KBM-7 (cell line): ENCODE measurements around the gene LUZP1.
A peak's percentile ranks its signal among the peaks of the same experiment; 100 is the strongest.

Source experiments
- DNase-seq: peaks from one replicate; pipeline ENCODE4 v3.0.0-alpha.2; 2015
- in situ Hi-C: fragments of 300-500 bp; cut with MboI; formaldehyde crosslinking; loops from 2 replicates; pipeline ENCODE4 v1.14.3; 2020; ENCODE audit warnings: low sequenced_read_pairs, low pct_unique_long_range_greater_than_20kb, mixed read lengths

LUZP1 gene

GRCh38 chr1:23167353-23168078 lies 1.1 kb downstream of the LUZP1 start:
- DNase-seq, result peak; percentile 50

GRCh38 chr1:23166854-23167253 lies 1.8 kb downstream of the LUZP1 start:
- in situ Hi-C loops, result no loop called here
- no peak for DNase-seq

More at GRCh38 chr1:23167353-23168078, 1.1 kb downstream of the LUZP1 start:
- in situ Hi-C loops, result no loop called here

DNA sequence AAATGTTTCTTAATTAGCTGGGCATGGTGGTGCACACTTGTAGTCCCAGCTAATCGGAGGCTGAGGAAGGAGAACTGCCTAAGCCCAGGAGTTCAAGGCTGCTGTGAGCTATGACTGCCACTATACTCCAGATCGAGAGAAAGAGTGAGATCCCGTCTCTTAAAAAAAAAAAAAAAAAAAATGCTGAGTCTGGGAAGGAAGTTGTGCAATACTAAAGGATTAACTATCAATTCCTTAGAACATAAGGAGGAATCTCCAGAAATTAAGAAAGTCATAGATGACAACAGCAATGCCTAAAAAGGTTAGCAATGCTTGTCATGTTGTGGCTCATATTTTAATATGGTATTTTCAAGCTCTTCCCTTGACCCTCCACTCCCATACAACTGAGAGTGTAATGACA lies 5.3 kb downstream of the LUZP1 start:
- peak; percentile 47 for DNase-seq
- in situ Hi-C loops, result no loop called here

DNA sequence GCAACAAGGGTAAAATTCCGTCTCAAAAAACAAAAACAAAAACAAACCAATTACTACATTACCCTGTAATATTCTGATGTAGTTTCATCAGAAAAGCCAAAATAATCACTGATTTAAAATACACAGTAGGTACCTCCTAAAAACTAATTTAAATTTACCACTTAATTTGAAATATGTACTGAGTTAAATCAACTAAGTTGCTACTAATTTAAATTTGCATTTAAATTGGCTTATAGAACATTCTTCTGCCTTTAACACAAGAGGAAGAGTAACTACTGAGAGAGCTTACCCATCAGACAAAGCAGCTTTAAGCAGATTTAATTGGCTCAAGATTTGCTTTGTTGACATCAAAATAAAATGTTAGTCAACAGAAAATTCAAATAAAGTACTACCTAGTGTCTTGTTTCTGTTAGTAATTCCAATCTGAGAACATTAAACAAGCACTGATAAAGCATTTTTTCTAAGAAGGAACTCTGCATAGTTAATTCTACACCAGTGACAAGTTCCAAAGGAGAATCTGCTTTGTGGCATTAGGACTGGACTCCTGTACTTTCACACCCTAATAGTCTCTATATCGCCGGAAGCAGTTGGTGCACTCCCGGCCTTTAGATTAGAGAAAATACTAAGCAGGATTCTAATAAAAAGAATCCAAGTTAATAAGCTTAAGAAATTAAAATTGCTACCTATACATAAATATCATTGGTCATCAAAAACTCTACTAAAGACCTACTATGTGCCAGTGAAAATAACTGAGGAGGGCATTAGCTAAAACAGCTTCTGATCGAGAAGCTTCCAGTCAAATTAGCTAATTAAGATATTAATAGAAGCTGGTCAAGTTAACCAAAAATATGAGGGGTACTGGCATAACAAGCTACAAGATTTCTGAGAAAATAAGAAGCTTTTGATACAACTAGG lies 8.4 kb downstream of the LUZP1 start:
- in situ Hi-C loops, result no loop called here
- DNase-seq, result no peak

DNA sequence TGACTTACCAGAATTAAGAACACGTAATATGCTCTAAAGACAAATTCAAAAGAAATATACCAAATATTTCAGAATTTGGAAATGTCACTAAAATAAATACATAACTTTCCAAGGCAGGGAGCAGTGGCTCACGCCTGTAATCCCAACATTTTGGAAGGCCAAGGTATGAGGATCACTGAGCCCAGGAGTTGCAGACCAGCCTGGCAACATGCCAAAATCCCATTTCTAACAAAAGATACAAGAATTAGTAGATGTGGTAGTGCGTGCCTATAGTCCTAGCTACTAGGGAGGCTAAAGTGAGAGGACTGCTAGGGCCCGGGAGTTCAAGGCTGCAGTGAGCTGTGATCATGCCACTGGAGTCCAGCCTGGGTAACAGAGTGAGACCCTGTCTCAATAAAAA lies 11.7 kb downstream of the LUZP1 start:
- in situ Hi-C loops, result no loop called here
- no peak for DNase-seq

DNA sequence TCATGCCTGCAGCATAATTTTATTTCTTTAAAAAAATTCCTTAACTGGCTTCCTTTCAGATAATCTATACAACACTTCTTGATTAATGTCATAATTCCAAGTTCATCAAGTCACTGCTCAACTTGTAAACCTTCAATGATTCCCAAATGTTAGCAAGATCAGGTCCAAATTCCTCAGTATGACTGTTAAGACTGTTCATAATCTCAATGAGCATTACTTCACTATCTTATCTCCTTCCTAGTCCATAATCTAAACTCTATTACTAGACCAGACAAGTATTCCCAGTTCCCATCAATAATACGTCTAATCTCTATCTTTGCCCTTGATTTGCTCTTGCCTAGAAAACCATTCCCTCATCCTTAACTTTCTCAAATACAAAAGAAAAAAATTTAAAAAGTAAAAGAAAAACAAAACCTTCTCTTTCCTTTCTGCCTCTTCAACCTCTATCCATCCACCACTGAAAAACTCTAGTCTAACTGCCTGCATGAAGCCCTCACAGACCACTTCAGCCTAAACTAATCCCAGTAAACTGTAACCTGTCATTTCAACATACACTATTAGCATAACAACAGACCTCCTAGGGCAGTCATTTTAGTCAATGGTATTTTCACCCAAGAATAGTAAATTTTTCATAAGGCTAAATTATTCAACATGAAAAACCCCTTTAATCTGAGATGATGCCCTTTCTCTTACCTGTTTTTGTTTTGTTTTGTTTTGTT lies 15.5 kb downstream of the LUZP1 start:
- in situ Hi-C loops, result no loop called here
- no peak for DNase-seq

GRCh38 chr1:23150742-23151141 lies 17.9 kb downstream of the LUZP1 start:
- no peak for DNase-seq
- in situ Hi-C loops, result no loop called here

DNA sequence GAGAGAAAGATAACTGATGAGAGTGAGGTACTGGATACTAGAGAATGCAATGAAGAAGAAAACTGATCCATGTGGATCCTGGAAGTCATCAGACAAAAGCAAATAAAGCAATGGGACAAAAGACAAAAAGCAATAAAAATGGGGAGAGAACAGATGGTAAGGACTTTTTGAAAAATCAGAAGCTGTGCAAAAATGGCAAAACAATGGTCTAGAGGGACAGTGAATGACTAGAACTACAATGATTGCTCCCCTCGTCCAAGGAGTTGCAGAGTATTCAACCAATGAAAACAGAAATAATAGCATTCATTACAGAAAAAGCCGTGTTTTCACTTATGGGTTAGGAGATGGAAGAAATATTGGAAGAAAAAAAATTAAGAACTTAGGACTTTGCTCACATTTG lies 18.5 kb downstream of the LUZP1 start:
- DNase-seq, result no peak
- in situ Hi-C loops, result no loop called here

GRCh38 chr1:23149114-23149513 lies 19.5 kb downstream of the LUZP1 start:
- in situ Hi-C loops, result no loop called here
- DNase-seq, result peak; percentile 23

DNA sequence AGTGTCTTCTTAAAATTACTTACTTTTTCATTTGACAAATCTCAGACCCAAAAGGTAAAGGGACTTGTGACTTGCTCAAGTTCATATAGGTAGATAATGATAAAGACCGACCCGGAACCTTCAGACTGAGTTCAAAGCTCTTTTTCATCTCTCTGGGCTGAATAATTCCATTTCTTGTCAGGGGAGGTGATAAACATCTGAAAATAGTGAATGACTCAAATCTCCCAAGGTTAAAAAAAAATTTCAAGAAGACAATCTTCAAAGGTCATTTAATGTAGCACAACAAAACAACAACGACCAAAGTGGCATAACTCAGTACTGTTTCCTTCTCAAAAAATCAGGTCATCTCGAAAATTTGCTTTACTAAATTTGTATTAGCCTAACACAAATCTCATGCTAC lies 20.6 kb downstream of the LUZP1 start:
- no peak for DNase-seq
- in situ Hi-C loops, result no loop called here

- no peak for DNase-seq
- in situ Hi-C loops, result no loop called here
Measured at GRCh38 chr1:23140940-23141596, 27.6 kb downstream of the LUZP1 start.

DNA sequence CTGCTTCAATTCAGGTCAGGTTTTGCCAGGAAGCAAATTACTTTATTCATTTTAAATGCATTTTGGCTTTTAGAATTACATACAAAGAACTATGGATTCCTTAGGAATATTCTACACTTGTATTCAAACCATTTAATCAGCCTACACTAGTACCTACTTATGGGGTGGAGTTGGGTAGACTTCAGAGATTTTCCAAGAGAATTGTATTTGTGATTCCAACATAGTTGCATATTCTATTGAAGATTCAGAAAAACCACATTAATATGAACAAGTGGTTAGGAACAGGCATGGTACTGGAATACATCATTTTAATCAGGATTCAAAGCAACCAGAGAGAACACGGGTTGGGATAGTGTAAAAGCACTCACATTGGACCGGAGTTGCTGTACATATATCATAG lies 33.4 kb downstream of the LUZP1 start:
- DNase-seq, result no peak

GRCh38 chr1:23134055-23134454 lies 34.6 kb downstream of the LUZP1 start:
- DNase-seq, result no peak
- in situ Hi-C loops, result no loop called here

More for the DNA sequence above, 33.4 kb downstream of the LUZP1 start:
- in situ Hi-C loops, result no loop called here

GRCh38 chr1:23133587-23133986 lies 35.1 kb downstream of the LUZP1 start:
- in situ Hi-C loops, result no loop called here
- DNase-seq, result no peak

- in situ Hi-C loops, result no loop called here
- DNase-seq, result no peak
Measured at GRCh38 chr1:23132033-23132432, 36.6 kb downstream of the LUZP1 start.

DNA sequence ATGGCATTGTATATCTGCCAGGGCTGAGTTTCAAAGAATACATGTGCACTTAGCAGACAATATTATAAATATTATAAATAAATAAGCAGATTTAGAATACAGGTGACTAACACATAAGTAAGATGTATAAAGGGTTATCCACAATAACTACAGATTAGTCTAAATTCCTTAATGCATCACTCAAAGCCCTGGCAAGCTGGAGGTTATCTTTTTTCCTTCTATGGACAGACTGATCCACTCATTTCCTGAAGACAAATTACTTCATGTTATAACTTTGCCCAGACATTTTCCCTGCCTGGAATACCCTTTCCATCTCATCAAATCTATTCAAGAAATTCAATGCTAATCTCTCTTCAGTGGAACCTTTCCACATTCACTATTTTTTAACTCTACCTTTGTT lies 38.8 kb downstream of the LUZP1 start:
- in situ Hi-C loops, result no loop called here
- no peak for DNase-seq

DNA sequence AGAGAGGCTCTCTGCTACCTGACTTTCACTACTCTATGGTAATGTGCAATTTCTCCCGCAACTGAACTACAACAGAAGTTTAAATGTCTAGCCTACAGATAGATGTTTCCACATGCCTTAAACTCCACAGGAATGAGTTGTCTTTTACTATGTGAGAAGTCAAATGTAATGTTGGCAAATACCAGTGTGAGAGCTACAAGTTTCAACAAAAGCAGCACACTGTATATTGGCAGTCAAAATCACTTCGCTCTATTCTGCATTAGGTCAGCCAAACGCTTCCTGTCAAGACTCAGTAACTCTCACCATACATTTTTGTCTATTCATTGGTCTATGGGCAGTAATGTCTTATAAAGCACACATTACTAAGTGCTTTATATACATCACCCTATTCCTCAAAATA lies 41.9 kb downstream of the LUZP1 start:
- DNase-seq, result no peak
- in situ Hi-C loops, result no loop called here

DNA sequence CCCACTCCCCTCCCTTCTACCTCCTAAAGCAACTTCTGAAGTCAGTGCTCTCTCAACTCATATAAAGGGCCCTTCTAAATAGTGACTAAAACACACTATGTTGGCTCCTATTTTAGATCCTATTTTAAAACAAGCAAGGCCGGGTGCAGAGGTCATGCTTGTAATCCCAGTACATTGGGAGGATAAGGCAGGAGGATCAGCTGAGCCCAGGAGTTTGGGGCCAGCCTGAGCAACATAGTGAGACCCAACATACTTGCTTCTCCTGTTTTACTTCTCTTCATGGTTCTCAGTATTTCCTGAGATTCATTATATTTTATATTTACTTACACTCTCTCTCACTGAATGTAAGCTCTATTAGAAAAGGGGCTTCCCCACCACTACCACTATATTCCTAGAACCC lies 42.5 kb downstream of the LUZP1 start:
- no peak for DNase-seq
- in situ Hi-C loops, result no loop called here

DNA sequence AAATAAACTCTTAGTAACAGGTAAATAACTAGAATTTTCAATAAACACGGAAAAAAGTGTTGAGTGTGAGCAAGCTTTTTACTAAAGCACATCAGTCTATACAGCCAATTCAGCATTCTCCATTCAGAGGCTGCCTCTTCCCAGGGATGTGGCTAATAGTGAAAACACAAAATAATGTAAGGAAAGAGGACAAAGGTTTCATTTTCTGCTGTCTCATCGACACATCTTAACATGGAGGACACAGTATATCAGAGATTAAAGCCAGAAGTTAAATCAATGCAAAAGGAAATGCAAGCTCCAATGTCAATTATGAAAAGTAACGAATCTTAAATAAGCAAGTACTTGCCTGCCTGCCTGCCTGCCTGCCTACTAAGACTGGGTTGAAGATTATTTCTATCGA lies 43.2 kb downstream of the LUZP1 start:
- DNase-seq, result no peak
- in situ Hi-C loops, result no loop called here
